MM.1S (cell line): Measurements from ENCODE around the gene SMIM13.

Experiments used
- DNase-seq: peaks from one replicate; pipeline ENCODE4 v3.0.0-alpha.2; 2015
- H2AFZ ChIP-seq: fragments of 300-600 bp; sonication (generic); 2 replicates; pipeline ENCODE4 v1.6.0; 2016; ENCODE audit warnings: antibody characterized with exemption, low read length
- H3F3A ChIP-seq: fragments of 300-600 bp; sonication (generic); 2 replicates; pipeline ENCODE4 v1.6.1; 2016; ENCODE audit warnings: mild to moderate bottlenecking, antibody characterized with exemption, low read length, moderate library complexity, mixed read lengths; ENCODE audit not compliant: insufficient read depth
- H3K27ac ChIP-seq: fragments of 300-600 bp; sonication (generic); 2 replicates; pipeline ENCODE4 v1.5.1; 2016; ENCODE audit warnings: mild to moderate bottlenecking, low read length
- H3K27me3 ChIP-seq: fragments of 300-600 bp; sonication (generic); replicated peaks from 2 replicates; pipeline ENCODE4 v1.6.0; 2016; ENCODE audit warnings: low read length; ENCODE audit not compliant: insufficient read depth
- H3K36me3 ChIP-seq: fragments of 300-600 bp; sonication (generic); replicated peaks from 2 replicates; pipeline ENCODE4 v1.6.1; 2016; ENCODE audit warnings: mild to moderate bottlenecking, low read length, mixed read lengths; ENCODE audit not compliant: insufficient read depth
- H3K4me1 ChIP-seq: fragments of 300-600 bp; sonication (generic); 2 replicates; pipeline ENCODE4 v1.6.1; 2016; ENCODE audit warnings: low read length, mixed read lengths
- H3K4me2 ChIP-seq: fragments of 300-600 bp; sonication (generic); 2 replicates; pipeline ENCODE4 v1.6.0; 2016; ENCODE audit warnings: low read depth, low read length
- H3K4me3 ChIP-seq: fragments of 300-600 bp; sonication (generic); 2 replicates; pipeline ENCODE4 v1.5.1; 2016; ENCODE audit warnings: low read length, mixed read lengths
- H3K79me2 ChIP-seq: fragments of 300-600 bp; sonication (generic); 2 replicates; pipeline ENCODE4 v1.6.1; 2016; ENCODE audit warnings: mixed run types, low read length, mixed read lengths
- H3K9ac ChIP-seq: fragments of 300-600 bp; sonication (generic); 2 replicates; pipeline ENCODE4 v1.6.1; 2016; ENCODE audit warnings: low read length, mixed read lengths
- H3K9me2 ChIP-seq: fragments of 300-600 bp; sonication (generic); replicated peaks from 2 replicates; pipeline ENCODE4 v1.6.1; 2016; ENCODE audit warnings: mild to moderate bottlenecking, low read length, mixed read lengths; ENCODE audit not compliant: insufficient read depth
- H3K9me3 ChIP-seq: fragments of 300-600 bp; sonication (generic); replicated peaks from 2 replicates; pipeline ENCODE4 v1.6.1; 2016; ENCODE audit warnings: mild to moderate bottlenecking, low read length, mixed read lengths; ENCODE audit not compliant: insufficient read depth
- H4K20me1 ChIP-seq: fragments of 300-600 bp; sonication (generic); 2 replicates; pipeline ENCODE4 v1.6.1; 2016; ENCODE audit warnings: mild to moderate bottlenecking, low read length, moderate library complexity, mixed read lengths; ENCODE audit not compliant: insufficient read depth
- CTCF ChIP-seq: fragments of 300-600 bp; sonication (generic); IDR thresholded peaks from 2 replicates; pipeline ENCODE4 v1.5.1; 2016; ENCODE audit warnings: antibody characterized with exemption, low read length, mixed read lengths
- EZH2 ChIP-seq: fragments of 300-600 bp; sonication (generic); optimal IDR thresholded peaks from 2 replicates; pipeline ENCODE3; 2017; ENCODE audit warnings: low read depth, mild to moderate bottlenecking, antibody characterized with exemption, low read length, mixed read lengths
- EZH2phosphoT487 ChIP-seq: fragments of 300-600 bp; sonication (generic); IDR thresholded peaks from 2 replicates; pipeline ENCODE4 v1.6.1; 2018; ENCODE audit warnings: antibody characterized with exemption, low read length

Gene SMIM13

GRCh38 chr6:11055127-11055627 is 38.5 kb upstream of the SMIM13 start:
- DNase-seq, result no peak
- H4K20me1 ChIP-seq, result no peaks in the 10 kb centered on the region
- no peaks in the 10 kb centered on the region for H3K9me3 ChIP-seq
- H3F3A ChIP-seq, result no peaks in the 10 kb centered on the region
- no peak overlapping the region for H3K4me2 ChIP-seq
- no peak overlapping the region for H3K27ac ChIP-seq
- TF ChIP-seq CTCF (no peak), EZH2 (no peak), EZH2phosphoT487 (no peak)
- H3K4me3 ChIP-seq, result no peak overlapping the region
- H3K9ac ChIP-seq, result no peak overlapping the region
- H3K9me2 ChIP-seq, result no peaks in the 10 kb centered on the region
- no peaks in the 10 kb centered on the region for H3K36me3 ChIP-seq
- H3K79me2 ChIP-seq, result no peaks in the 10 kb centered on the region
- H3K4me1 ChIP-seq, result no peaks in the 10 kb centered on the region
- no peaks in the 10 kb centered on the region for H3K27me3 ChIP-seq
- H2AFZ ChIP-seq, result no peak overlapping the region

- Histone ChIP-seq H3K4me2 (no peak overlapping the region), H3K9ac (no peak overlapping the region), H3K9me3 (no peaks in the 10 kb centered on the region), H3K4me3 (no peak overlapping the region), H3F3A (no peaks in the 10 kb centered on the region), H3K9me2 (no peaks in the 10 kb centered on the region), H2AFZ (no peak overlapping the region), H3K27me3 (no peaks in the 10 kb centered on the region), H3K79me2 (no peaks in the 10 kb centered on the region), H4K20me1 (no peaks in the 10 kb centered on the region), H3K36me3 (no peaks in the 10 kb centered on the region), H3K4me1 (no peaks in the 10 kb centered on the region), H3K27ac (no peak overlapping the region)
- no peak for TF ChIP-seq EZH2phosphoT487
- TF ChIP-seq EZH2, result no peak
- TF ChIP-seq CTCF, result no peak
- no peak for DNase-seq
Observed at GRCh38 chr6:11056871-11057270, 36.8 kb upstream of the SMIM13 start.

GRCh38 chr6:11058406-11058805 is 35.2 kb upstream of the SMIM13 start:
- Histone ChIP-seq H3K27me3 (no peaks in the 10 kb centered on the region), H3K9ac (no peak overlapping the region), H3K4me3 (no peak overlapping the region), H3K4me2 (no peak overlapping the region), H2AFZ (no peak overlapping the region), H3K9me3 (no peaks in the 10 kb centered on the region), H3K9me2 (no peaks in the 10 kb centered on the region), H3K36me3 (no peaks in the 10 kb centered on the region), H3K79me2 (no peaks in the 10 kb centered on the region), H4K20me1 (no peaks in the 10 kb centered on the region), H3K4me1 (no peaks in the 10 kb centered on the region), H3F3A (no peaks in the 10 kb centered on the region), H3K27ac (no peak overlapping the region)
- DNase-seq, result no peak
- no peak for TF ChIP-seq EZH2phosphoT487
- no peak for TF ChIP-seq EZH2
- TF ChIP-seq CTCF, result no peak
